Astrocyte (in vitro differentiated cells and primary cell): ENCODE data around the gene GNAT1. TPM values are rescaled to one million over a fixed set of nuclear protein-coding genes. Genes with fewer than 3 reads are reported as not detected.
"Not testable (repeated sequence)": the region's sequence is repeated elsewhere in the genome, so short reads cannot be mapped to it uniquely, and the experiment has no call there.

ENCODE experiments used
- DNase-seq: peaks from one replicate; pipeline ENCODE4 v3.0.0-alpha.2; 2010; ENCODE audit warnings: low read depth
- FAIRE-seq: peaks from 2 replicates; lab custom pipeline; 2011; peaks lifted over from hg19 to GRCh38; lab: Jason Lieb, UNC
- H2AFZ ChIP-seq: 2 replicates; pipeline ENCODE4 v1.6.0; 2012; ENCODE audit warnings: low read depth, low read length, inconsistent platforms
- H3K27ac ChIP-seq: 2 replicates; pipeline ENCODE4 v1.5.1; 2011; ENCODE audit warnings: low read depth, low read length, inconsistent platforms
- H3K27me3 ChIP-seq: 2 replicates; pipeline ENCODE4 v1.6.0; 2011; ENCODE audit warnings: low read length, inconsistent platforms; ENCODE audit not compliant: insufficient read depth
- H3K36me3 ChIP-seq: 2 replicates; pipeline ENCODE4 v1.5.1; 2011; ENCODE audit warnings: low read length, inconsistent platforms; ENCODE audit not compliant: insufficient read depth
- H3K4me1 ChIP-seq: 2 replicates; pipeline ENCODE4 v1.5.1; 2011; ENCODE audit warnings: low read length, inconsistent platforms; ENCODE audit not compliant: insufficient read depth
- H3K4me2 ChIP-seq: 2 replicates; pipeline ENCODE4 v1.6.0; 2012; ENCODE audit warnings: low read length, inconsistent platforms
- H3K4me3 ChIP-seq: 2 replicates; pipeline ENCODE4 v1.5.1; 2011; ENCODE audit warnings: low read depth, mild to moderate bottlenecking, low read length, inconsistent platforms; ENCODE audit not compliant: insufficient read depth
- H3K79me2 ChIP-seq: 2 replicates; pipeline ENCODE4 v1.6.0; 2012; ENCODE audit warnings: mild to moderate bottlenecking, low read length, inconsistent platforms; ENCODE audit not compliant: insufficient read depth
- H3K9ac ChIP-seq: 2 replicates; pipeline ENCODE4 v1.6.0; 2012; ENCODE audit warnings: mild to moderate bottlenecking, low read length, inconsistent platforms
- H3K9me3 ChIP-seq: 2 replicates; pipeline ENCODE4 v1.5.1; 2012; ENCODE audit warnings: low read depth, mild to moderate bottlenecking, low read length, inconsistent platforms; ENCODE audit not compliant: insufficient read depth
- H4K20me1 ChIP-seq: 2 replicates; pipeline ENCODE4 v1.6.0; 2012; ENCODE audit warnings: low read length, inconsistent platforms; ENCODE audit not compliant: insufficient read depth
- H3K27ac Mint-ChIP-seq: one replicate; pipeline ENCODE4 v1.8.0; 2021; ENCODE audit warnings: mild to moderate bottlenecking, mixed read lengths; ENCODE audit not compliant: unreplicated experiment
- H3K27me3 Mint-ChIP-seq: one replicate; pipeline ENCODE4 v1.8.0; 2021; ENCODE audit warnings: low read depth, mixed read lengths; ENCODE audit not compliant: unreplicated experiment
- H3K36me3 Mint-ChIP-seq: one replicate; pipeline ENCODE4 v1.8.0; 2021; ENCODE audit warnings: low read depth, mixed read lengths; ENCODE audit not compliant: unreplicated experiment
- H3K4me1 Mint-ChIP-seq: one replicate; pipeline ENCODE4 v1.8.0; 2021; ENCODE audit warnings: low read depth, mixed read lengths; ENCODE audit not compliant: unreplicated experiment
- H3K4me3 Mint-ChIP-seq: one replicate; pipeline ENCODE4 v1.8.0; 2021; ENCODE audit warnings: mild to moderate bottlenecking, moderate library complexity, mixed read lengths; ENCODE audit not compliant: unreplicated experiment
- H3K9me3 Mint-ChIP-seq: one replicate; pipeline ENCODE4 v1.8.0; 2021; ENCODE audit warnings: mild to moderate bottlenecking, mixed read lengths; ENCODE audit not compliant: unreplicated experiment
- CTCF ChIP-seq: IDR thresholded peaks from 2 replicates; pipeline ENCODE4 v1.5.1; 2011; ENCODE audit warnings: low read depth, mild to moderate bottlenecking, inconsistent platforms, low read length, moderate library complexity; ENCODE audit not compliant: insufficient read depth
- EZH2 ChIP-seq: IDR thresholded peaks from 2 replicates; pipeline ENCODE4 v1.6.1; 2012; ENCODE audit warnings: mild to moderate bottlenecking, low read length, inconsistent platforms; ENCODE audit not compliant: insufficient read depth
- total RNA-seq: library from RNA; stranded (reverse); gene quantifications from 2 replicates; pipeline ENCODE4 v1.2.1, GENCODE V29; 2021

GNAT1 gene
- total RNA-seq, 1 donor from 2014 or later: not detected

GRCh38 chr3:50224639-50225038, 33.2 kb downstream of the GNAT1 start:
- Histone ChIP-seq H3K27me3 (peaks cover 4% of the 10 kb centered on the region), H3K4me1 (peaks cover 4% of the 10 kb centered on the region), H3K9me3 (no peaks in the 10 kb centered on the region), H3K4me3 (no peak overlapping the region), H2AFZ (no peak overlapping the region), H3K79me2 (no peaks in the 10 kb centered on the region), H4K20me1 (no peaks in the 10 kb centered on the region), H3K9ac (no peak overlapping the region), H3K4me2 (no peak overlapping the region), H3K36me3 (no peaks in the 10 kb centered on the region), H3K27ac (no peak overlapping the region)
- Mint-ChIP-seq H3K36me3 (no peaks in the 10 kb centered on the region), H3K4me1 (peaks cover 12% of the 10 kb centered on the region), H3K9me3 (peaks cover 2% of the 10 kb centered on the region), H3K27ac (no peak overlapping the region), H3K4me3 (no peak overlapping the region), H3K27me3 (peaks cover 21% of the 10 kb centered on the region)
- DNase-seq (no peak), FAIRE-seq (no peak)
- TF ChIP-seq EZH2 (no peak), CTCF (no peak)

GRCh38 chr3:50226888-50227389, 35.5 kb downstream of the GNAT1 start:
- Histone ChIP-seq H3K27ac (no peak overlapping the region), H4K20me1 (no peaks in the 10 kb centered on the region), H3K4me1 (peaks cover 4% of the 10 kb centered on the region), H3K79me2 (no peaks in the 10 kb centered on the region), H3K36me3 (no peaks in the 10 kb centered on the region), H3K4me3 (peak overlapping the region; percentile 63), H2AFZ (peak overlapping the region; percentile 98), H3K9ac (peak overlapping the region; percentile 70), H3K27me3 (peaks cover 4% of the 10 kb centered on the region), H3K9me3 (no peaks in the 10 kb centered on the region), H3K4me2 (peak overlapping the region; percentile 98)
- no peak for FAIRE-seq
- Mint-ChIP-seq H3K27ac (peak overlapping the region; percentile 34), H3K27me3 (peaks cover 20% of the 10 kb centered on the region), H3K9me3 (peaks cover 2% of the 10 kb centered on the region), H3K36me3 (no peaks in the 10 kb centered on the region), H3K4me1 (peaks cover 7% of the 10 kb centered on the region), H3K4me3 (peak overlapping the region; percentile 86)
- TF ChIP-seq EZH2 (no peak), CTCF (no peak)
- DNase-seq: no peak

- peaks cover 20% of the 10 kb centered on the region for H3K27me3 Mint-ChIP-seq
- Histone ChIP-seq H3K9ac (peak overlapping the region; percentile 79), H3K27ac (peak overlapping the region; percentile 11), H3K79me2 (no peaks in the 10 kb centered on the region), H3K36me3 (no peaks in the 10 kb centered on the region), H2AFZ (peak overlapping the region; percentile 98), H3K4me2 (peak overlapping the region; percentile 98), H3K27me3 (peaks cover 4% of the 10 kb centered on the region), H3K4me1 (peaks cover 4% of the 10 kb centered on the region), H3K4me3 (peak overlapping the region; percentile 79), H4K20me1 (no peaks in the 10 kb centered on the region), H3K9me3 (no peaks in the 10 kb centered on the region)
- DNase-seq: peak; percentile 71
- FAIRE-seq: no peak
- H3K36me3 Mint-ChIP-seq: no peaks in the 10 kb centered on the region
- peaks cover 7% of the 10 kb centered on the region for H3K4me1 Mint-ChIP-seq
- H3K4me3 Mint-ChIP-seq: peak overlapping the region; percentile 89
- TF ChIP-seq CTCF (peak; percentile 19), EZH2 (no peak)
- peaks cover 2% of the 10 kb centered on the region for H3K9me3 Mint-ChIP-seq
- peak overlapping the region; percentile 8 for H3K27ac Mint-ChIP-seq
Measured at GRCh38 chr3:50227390-50228183, 36.2 kb downstream of the GNAT1 start.

- peak overlapping the region; percentile 79 for H3K4me3 ChIP-seq
- H3K4me1 Mint-ChIP-seq, H3K27me3 ChIP-seq, FAIRE-seq, H3K4me1 ChIP-seq, H3K36me3 ChIP-seq, H3K79me2 ChIP-seq, H3K9me3 ChIP-seq, H3K9me3 Mint-ChIP-seq, H3K36me3 Mint-ChIP-seq, DNase-seq, H4K20me1 ChIP-seq, H3K27ac ChIP-seq: not testable (repeated sequence)
- peaks cover 18% of the 10 kb centered on the region for H3K27me3 Mint-ChIP-seq
- peak overlapping the region; percentile 89 for H3K4me3 Mint-ChIP-seq
- H3K9ac ChIP-seq: peak overlapping the region; percentile 79
- peak overlapping the region; percentile 91 for H2AFZ ChIP-seq
- peak overlapping the region; percentile 98 for H3K4me2 ChIP-seq
- H3K27ac Mint-ChIP-seq: peak overlapping the region; percentile 88
Measured at GRCh38 chr3:50228184-50228763, 36.9 kb downstream of the GNAT1 start.
